ENCODE measurements around the gene PPRC1.

DNA sequence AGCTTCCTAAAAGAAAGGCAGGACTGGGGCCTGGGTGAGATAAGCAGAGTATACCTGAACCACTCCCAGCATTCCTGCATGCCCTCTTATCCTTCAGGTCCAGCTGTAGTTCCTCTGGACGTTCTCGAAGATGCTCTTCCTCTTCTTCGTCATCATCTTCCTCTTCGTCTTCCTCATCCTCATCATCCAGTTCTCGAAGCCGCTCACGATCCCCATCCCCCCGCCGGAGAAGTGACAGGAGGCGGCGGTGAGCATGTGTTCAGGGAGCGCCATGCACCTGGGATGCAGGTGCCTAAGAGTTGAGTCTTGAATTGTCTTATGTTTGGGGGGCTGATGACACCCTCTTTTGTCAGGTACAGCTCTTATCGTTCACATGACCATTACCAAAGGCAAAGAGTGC, 15.4 kb downstream of the PPRC1 start:
- TF ChIP-seq SUZ12 (IDR thresholded peaks at IDR 0.05; ENCODE audit: extremely low read depth, insufficient read depth, insufficient read length) (no peak), YY1 (IDR thresholded peaks at IDR 0.05; ENCODE audit: insufficient read depth, insufficient read length) (no peak)
